OCI-M2 (cell line): ENCODE data around the gene CDC42SE2.
"Not testable (repeated sequence)": the region's sequence is repeated elsewhere in the genome, so short reads cannot be mapped to it uniquely, and the experiment has no call there.

Source experiments
- DNase-seq: peaks from one replicate; lab custom pipeline; 2025; ENCODE audit not compliant: unreplicated experiment; lab: John Stamatoyannopoulos, UW

Gene CDC42SE2

GRCh38 chr5:131316822-131317221, 53.0 kb downstream of the CDC42SE2 start:
- no peak for DNase-seq

GRCh38 chr5:131318455-131318854, 54.6 kb downstream of the CDC42SE2 start:
- no peak for DNase-seq

- no peak for DNase-seq
These were observed 57.2 kb downstream of the CDC42SE2 start for GRCh38 chr5:131321066-131321465.

- no peak for DNase-seq
These were observed 59.1 kb downstream of the CDC42SE2 start for GRCh38 chr5:131322926-131323325.

GRCh38 chr5:131323378-131323777, 59.5 kb downstream of the CDC42SE2 start:
- no peak for DNase-seq

- no peak for DNase-seq
These were observed 60.5 kb downstream of the CDC42SE2 start for GRCh38 chr5:131324303-131324702.

GRCh38 chr5:131328536-131329285, 64.9 kb downstream of the CDC42SE2 start:
- no peak for DNase-seq

- no peak for DNase-seq
These were observed 65.4 kb downstream of the CDC42SE2 start for GRCh38 chr5:131329286-131329560.

GRCh38 chr5:131330031-131330430, 66.2 kb downstream of the CDC42SE2 start:
- DNase-seq, result no peak

GRCh38 chr5:131335756-131336155, 71.9 kb downstream of the CDC42SE2 start:
- not testable (repeated sequence) for DNase-seq

- not testable (repeated sequence) for DNase-seq
These were observed 72.9 kb downstream of the CDC42SE2 start for GRCh38 chr5:131336801-131337200.

GRCh38 chr5:131337240-131338050, 73.6 kb downstream of the CDC42SE2 start:
- DNase-seq, result not testable (repeated sequence)

GRCh38 chr5:131338051-131338453, 74.2 kb downstream of the CDC42SE2 start:
- no peak for DNase-seq

- not testable (repeated sequence) for DNase-seq
These were observed 80.4 kb downstream of the CDC42SE2 start for GRCh38 chr5:131344288-131344687.

- DNase-seq, result not testable (repeated sequence)
These were observed 82.4 kb downstream of the CDC42SE2 start for GRCh38 chr5:131346204-131346603.

GRCh38 chr5:131353991-131354390, 90.1 kb downstream of the CDC42SE2 start:
- DNase-seq, result no peak

GRCh38 chr5:131355971-131356528, 92.2 kb downstream of the CDC42SE2 start:
- DNase-seq, result no peak

GRCh38 chr5:131356619-131357018, 92.8 kb downstream of the CDC42SE2 start:
- no peak for DNase-seq

GRCh38 chr5:131357739-131358561, 94.1 kb downstream of the CDC42SE2 start:
- DNase-seq, result no peak

GRCh38 chr5:131361677-131362315, 97.9 kb downstream of the CDC42SE2 start:
- no peak for DNase-seq
